ENCODE measurements around the gene KCNIP3.
"Not testable (repeated sequence)": the region's sequence is repeated elsewhere in the genome, so short reads cannot be mapped to it uniquely, and the experiment has no call there.

KCNIP3 gene

GRCh38 chr2:95390272-95390880 lies 93.2 kb downstream of the KCNIP3 start:
- Mint-ChIP-seq H3K9me3 (no peaks in the 10 kb centered on the region), H3K36me3 (no peaks in the 10 kb centered on the region), H3K4me3 (no peak overlapping the region), H3K27ac (no peak overlapping the region), H3K4me1 (no peaks in the 10 kb centered on the region), H3K27me3 (peaks cover 2% of the 10 kb centered on the region)

- peaks cover 2% of the 10 kb centered on the region for H3K27me3 Mint-ChIP-seq
- no peaks in the 10 kb centered on the region for H3K4me1 Mint-ChIP-seq
- H3K9me3 Mint-ChIP-seq: no peaks in the 10 kb centered on the region
- no peaks in the 10 kb centered on the region for H3K36me3 Mint-ChIP-seq
- H3K4me3 Mint-ChIP-seq: no peak overlapping the region
- no peak overlapping the region for H3K27ac Mint-ChIP-seq
Measured at GRCh38 chr2:95390881-95391321, 93.8 kb downstream of the KCNIP3 start.

DNA sequence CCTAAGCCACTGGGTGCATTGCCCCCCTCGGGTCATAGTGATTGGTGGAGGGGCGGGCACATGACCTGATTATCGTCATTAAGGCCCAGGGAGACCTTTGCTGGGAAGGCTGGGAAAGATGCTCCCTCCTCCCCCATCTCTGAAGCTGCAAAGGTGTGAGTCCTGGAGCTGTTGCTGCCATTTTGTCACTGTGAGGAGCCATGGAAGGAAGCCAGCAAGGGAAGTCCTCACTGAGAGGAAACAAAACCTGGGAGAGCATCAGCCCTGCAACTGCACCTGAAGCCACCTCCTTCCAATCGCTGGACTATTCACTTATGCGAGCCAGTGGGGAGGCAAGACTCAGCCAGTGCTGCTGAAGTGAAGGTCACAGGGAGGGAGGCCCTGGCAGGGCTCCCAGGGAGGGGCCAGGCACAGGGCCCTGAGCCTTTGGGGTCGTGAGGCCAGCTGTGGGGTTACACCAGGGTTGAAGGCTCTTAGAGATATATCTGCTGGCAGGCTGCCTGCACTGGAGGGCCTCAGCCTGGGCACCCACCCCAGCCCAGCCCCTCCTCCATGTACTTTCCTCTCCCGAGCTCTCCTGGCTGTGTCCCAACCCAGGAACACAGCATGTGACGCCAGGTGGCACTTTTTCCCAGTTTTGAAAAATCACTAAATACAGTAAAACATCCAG lies 94.6 kb downstream of the KCNIP3 start:
- Mint-ChIP-seq H3K36me3 (no peaks in the 10 kb centered on the region), H3K4me1 (no peaks in the 10 kb centered on the region), H3K27ac (no peak overlapping the region), H3K27me3 (no peaks in the 10 kb centered on the region), H3K9me3 (no peaks in the 10 kb centered on the region), H3K4me3 (no peak overlapping the region)

DNA sequence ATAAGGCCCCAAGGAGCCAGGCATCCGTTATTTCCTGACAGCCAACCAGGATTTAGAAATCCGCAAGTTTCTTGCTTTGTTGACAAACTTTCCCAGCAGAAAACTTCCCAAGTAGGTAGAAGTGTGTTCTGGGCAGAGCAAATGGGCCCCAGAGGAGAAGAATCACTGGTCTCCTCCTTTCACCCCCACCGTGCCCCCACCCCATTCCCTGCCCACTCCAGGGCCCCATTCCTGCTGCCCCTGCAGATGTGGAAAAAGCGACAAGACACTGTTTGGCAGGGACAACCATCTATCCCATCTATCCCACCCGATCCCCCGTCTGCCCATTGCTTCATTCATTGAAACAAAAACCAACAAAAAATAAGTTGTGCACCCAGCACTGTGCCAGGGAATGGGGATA lies 95.2 kb downstream of the KCNIP3 start:
- Mint-ChIP-seq H3K4me3 (no peak overlapping the region), H3K4me1 (no peaks in the 10 kb centered on the region), H3K36me3 (no peaks in the 10 kb centered on the region), H3K27ac (no peak overlapping the region), H3K27me3 (no peaks in the 10 kb centered on the region), H3K9me3 (no peaks in the 10 kb centered on the region)

DNA sequence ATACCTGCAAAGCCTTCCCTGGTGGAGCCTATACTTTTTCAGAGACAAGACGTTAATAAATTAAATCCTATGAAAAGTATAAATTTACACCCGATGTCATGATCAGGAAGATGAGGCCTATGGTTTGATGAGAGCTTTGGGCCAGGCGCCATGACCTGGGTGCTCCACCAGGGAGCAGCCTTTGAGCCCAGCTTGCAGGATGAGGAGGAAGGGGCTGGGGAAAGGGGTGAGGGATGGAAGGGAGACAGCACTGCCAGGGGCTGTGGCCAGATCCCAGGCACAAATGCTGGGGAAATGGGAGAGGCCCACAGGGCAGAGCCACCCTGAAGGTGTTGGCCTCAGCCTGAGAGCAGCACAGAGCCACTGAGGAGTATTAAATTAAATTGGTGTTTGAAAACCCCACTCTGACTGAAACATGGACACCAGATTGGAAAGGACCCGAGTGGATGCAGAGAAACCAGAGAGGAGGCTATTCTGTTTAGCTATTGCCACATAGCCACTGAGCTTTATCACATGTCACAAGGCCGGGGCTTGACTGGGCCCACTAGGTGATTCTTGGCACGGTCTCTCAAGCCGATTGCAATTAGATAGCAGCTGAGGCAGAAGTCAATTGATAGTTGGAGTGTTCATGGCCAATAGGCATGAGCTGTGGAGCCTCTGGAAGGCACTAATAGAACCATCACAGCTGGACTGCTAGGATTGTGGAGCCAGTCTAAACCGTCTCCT lies 95.7 kb downstream of the KCNIP3 start:
- no peaks in the 10 kb centered on the region for H3K9me3 Mint-ChIP-seq
- H3K27ac Mint-ChIP-seq: no peak overlapping the region
- H3K27me3 Mint-ChIP-seq: no peaks in the 10 kb centered on the region
- no peak overlapping the region for H3K4me3 Mint-ChIP-seq
- H3K36me3 Mint-ChIP-seq: no peaks in the 10 kb centered on the region
- no peaks in the 10 kb centered on the region for H3K4me1 Mint-ChIP-seq

- no peaks in the 10 kb centered on the region for H3K9me3 Mint-ChIP-seq
- no peak overlapping the region for H3K4me3 Mint-ChIP-seq
- no peaks in the 10 kb centered on the region for H3K4me1 Mint-ChIP-seq
- H3K36me3 Mint-ChIP-seq: no peaks in the 10 kb centered on the region
- no peaks in the 10 kb centered on the region for H3K27me3 Mint-ChIP-seq
- no peak overlapping the region for H3K27ac Mint-ChIP-seq
Measured at GRCh38 chr2:95393901-95394300, 96.8 kb downstream of the KCNIP3 start.

DNA sequence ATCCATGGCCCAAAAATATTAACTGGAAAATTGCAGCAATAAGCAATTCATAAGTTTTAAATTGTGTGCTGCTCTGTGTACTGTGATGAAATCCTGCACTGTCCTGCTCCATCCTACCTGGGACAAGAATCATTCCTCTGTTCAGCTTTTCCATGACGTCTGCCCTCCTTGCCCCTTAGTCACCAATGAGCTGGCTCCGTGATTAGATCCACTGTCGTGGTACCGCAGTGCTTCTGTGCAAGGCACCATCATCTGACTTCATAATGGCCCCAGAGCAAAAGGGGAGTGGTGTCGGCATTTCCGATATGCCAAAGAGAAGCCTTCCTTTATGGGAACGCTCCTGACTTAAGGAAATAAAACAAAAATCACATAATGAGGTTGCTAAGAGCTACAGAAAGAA lies 101.9 kb downstream of the KCNIP3 start:
- Mint-ChIP-seq H3K36me3 (no peaks in the 10 kb centered on the region), H3K4me3 (no peak overlapping the region), H3K27ac (no peak overlapping the region), H3K4me1 (peaks cover 16% of the 10 kb centered on the region), H3K9me3 (no peaks in the 10 kb centered on the region), H3K27me3 (no peaks in the 10 kb centered on the region)

- no peak overlapping the region for H3K27ac Mint-ChIP-seq
- no peaks in the 10 kb centered on the region for H3K27me3 Mint-ChIP-seq
- H3K4me1 Mint-ChIP-seq: peaks cover 19% of the 10 kb centered on the region
- no peaks in the 10 kb centered on the region for H3K36me3 Mint-ChIP-seq
- H3K4me3 Mint-ChIP-seq: peak overlapping the region; percentile 97
- no peaks in the 10 kb centered on the region for H3K9me3 Mint-ChIP-seq
Measured at GRCh38 chr2:95401480-95401879, 104.3 kb downstream of the KCNIP3 start.

DNA sequence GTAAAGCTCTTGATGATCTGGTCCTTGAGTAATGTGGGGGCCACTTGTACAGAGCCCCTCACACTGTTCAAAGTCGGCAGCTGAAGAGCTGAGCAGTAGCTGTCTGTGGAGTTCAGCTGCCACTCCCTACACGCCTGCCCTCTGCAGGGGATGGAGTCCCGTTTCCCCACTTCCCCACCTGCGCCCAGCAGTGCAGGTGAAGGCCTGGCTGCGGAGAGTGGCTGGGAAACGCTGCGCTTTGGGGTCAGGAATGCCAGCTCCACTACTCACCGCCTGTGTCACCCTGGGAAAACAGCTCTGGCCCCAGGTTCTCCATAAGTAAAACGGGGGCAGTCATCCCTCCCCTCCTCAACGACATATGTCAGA lies 104.8 kb downstream of the KCNIP3 start:
- Mint-ChIP-seq H3K4me1 (peaks cover 19% of the 10 kb centered on the region), H3K4me3 (peak overlapping the region; percentile 97), H3K27ac (peak overlapping the region; percentile 91)
- H3K9me3 Mint-ChIP-seq, H3K27me3 Mint-ChIP-seq, H3K36me3 Mint-ChIP-seq: not testable (repeated sequence)

- Mint-ChIP-seq H3K27me3 (no peaks in the 10 kb centered on the region), H3K36me3 (peaks cover 2% of the 10 kb centered on the region), H3K4me3 (peak within 1 kb of the TSS; percentile 97), H3K9me3 (no peaks in the 10 kb centered on the region), H3K4me1 (peaks cover 23% of the 10 kb centered on the region), H3K27ac (peak within 1 kb of the TSS; percentile 91)
Measured at GRCh38 chr2:95402370-95403203, 105.4 kb downstream of the KCNIP3 start, which contains the start of gene FAHD2A. Gene FAHD2A, plus strand, starts transcription at chr2:95402708. Its CDS starts 2,851 bp downstream, at chr2:95405559.

- not testable (repeated sequence) for H3K27me3 Mint-ChIP-seq, H3K9me3 Mint-ChIP-seq, H3K36me3 Mint-ChIP-seq
- Mint-ChIP-seq H3K4me3 (peak overlapping the region; percentile 97), H3K4me1 (peaks cover 23% of the 10 kb centered on the region), H3K27ac (peak overlapping the region; percentile 62)
Measured at GRCh38 chr2:95403204-95403721, 106.1 kb downstream of the KCNIP3 start.

- not testable (repeated sequence) for H3K36me3 Mint-ChIP-seq, H3K27me3 Mint-ChIP-seq, H3K9me3 Mint-ChIP-seq, H3K27ac Mint-ChIP-seq
- peaks cover 23% of the 10 kb centered on the region for H3K4me1 Mint-ChIP-seq
- peak overlapping the region; percentile 97 for H3K4me3 Mint-ChIP-seq
Measured at GRCh38 chr2:95403824-95404223, 106.7 kb downstream of the KCNIP3 start.

DNA sequence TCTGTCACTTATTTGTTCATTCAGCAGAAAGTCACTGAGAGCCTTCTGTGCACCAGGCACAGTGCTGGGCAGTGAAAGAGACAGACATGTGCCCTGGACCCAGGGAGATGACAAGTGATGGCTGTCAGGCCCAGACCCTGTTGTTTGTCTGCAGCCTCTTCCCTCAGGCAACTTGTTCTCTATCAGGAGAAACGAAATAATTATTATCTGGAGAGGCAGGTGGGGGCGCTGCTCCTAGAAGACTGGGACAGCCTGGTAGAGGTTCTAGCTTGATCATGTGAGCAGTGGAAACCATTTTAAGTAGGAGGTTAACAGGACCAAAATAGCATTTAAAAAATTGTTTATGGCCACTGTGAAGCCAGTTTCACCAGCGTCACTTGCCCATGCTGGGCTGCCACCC lies 107.5 kb downstream of the KCNIP3 start:
- not testable (repeated sequence) for H3K27me3 Mint-ChIP-seq, H3K27ac Mint-ChIP-seq, H3K9me3 Mint-ChIP-seq, H3K36me3 Mint-ChIP-seq, H3K4me3 Mint-ChIP-seq
- H3K4me1 Mint-ChIP-seq: peaks cover 23% of the 10 kb centered on the region

GRCh38 chr2:95411239-95411638 lies 114.1 kb downstream of the KCNIP3 start:
- H3K27ac Mint-ChIP-seq, H3K27me3 Mint-ChIP-seq, H3K9me3 Mint-ChIP-seq, H3K4me3 Mint-ChIP-seq, H3K36me3 Mint-ChIP-seq, H3K4me1 Mint-ChIP-seq: not testable (repeated sequence)

GRCh38 chr2:95414015-95414594 lies 117.0 kb downstream of the KCNIP3 start:
- not testable (repeated sequence) for H3K4me3 Mint-ChIP-seq, H3K27ac Mint-ChIP-seq, H3K4me1 Mint-ChIP-seq, H3K9me3 Mint-ChIP-seq, H3K27me3 Mint-ChIP-seq, H3K36me3 Mint-ChIP-seq
